ENCODE data around the gene TMUB1.
"Not testable (repeated sequence)": the region's sequence is repeated elsewhere in the genome, so short reads cannot be mapped to it uniquely, and the experiment has no call there.

TMUB1 gene

DNA sequence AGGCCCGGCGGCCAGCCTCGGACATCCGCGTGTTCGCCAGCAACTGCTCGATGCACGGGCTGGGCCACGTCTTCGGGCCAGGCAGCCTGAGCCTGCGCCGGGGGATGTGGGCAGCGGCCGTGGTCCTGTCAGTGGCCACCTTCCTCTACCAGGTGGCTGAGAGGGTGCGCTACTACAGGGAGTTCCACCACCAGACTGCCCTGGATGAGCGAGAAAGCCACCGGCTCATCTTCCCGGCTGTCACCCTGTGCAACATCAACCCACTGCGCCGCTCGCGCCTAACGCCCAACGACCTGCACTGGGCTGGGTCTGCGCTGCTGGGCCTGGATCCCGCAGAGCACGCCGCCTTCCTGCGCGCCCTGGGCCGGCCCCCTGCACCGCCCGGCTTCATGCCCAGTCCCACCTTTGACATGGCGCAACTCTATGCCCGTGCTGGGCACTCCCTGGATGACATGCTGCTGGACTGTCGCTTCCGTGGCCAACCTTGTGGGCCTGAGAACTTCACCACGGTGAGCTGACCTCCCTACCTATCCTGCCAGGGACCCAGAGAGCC is 34.3 kb downstream of the TMUB1 start:
- DNase-seq, result no peak

- DNase-seq, result no peak
These were observed 35.1 kb downstream of the TMUB1 start, which contains the start of gene ASIC3 for GRCh38 chr7:151047976-151048815. TSS of gene ASIC3 (plus strand) at chr7:151048531. CDS start at chr7:151048886, 355 bp downstream.

- no peak for DNase-seq
These were observed 36.4 kb downstream of the TMUB1 start for GRCh38 chr7:151046603-151047573.

- no peak for DNase-seq
These were observed 37.3 kb downstream of the TMUB1 start for GRCh38 chr7:151045967-151046366.

DNA sequence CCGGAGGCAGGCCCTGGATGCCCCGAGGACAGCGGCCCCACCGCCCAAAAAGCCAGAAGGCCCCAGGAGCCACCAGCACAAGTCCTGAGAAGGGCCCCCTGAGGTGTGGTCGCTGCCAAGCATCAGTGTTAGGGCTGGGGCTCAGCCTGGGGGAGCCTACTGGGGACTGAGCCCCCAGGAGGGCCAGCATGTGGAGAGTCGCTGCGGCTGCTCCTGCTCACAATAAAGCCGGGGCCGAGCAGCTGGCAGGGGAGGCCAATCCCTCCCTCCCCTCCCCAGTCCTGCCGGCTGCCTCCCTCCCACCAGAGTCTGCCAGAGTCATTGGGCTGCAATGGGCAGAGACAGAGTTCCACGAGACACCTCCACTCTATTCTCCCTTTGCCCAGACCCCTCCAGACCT is 38.0 kb downstream of the TMUB1 start:
- no peak for DNase-seq

DNA sequence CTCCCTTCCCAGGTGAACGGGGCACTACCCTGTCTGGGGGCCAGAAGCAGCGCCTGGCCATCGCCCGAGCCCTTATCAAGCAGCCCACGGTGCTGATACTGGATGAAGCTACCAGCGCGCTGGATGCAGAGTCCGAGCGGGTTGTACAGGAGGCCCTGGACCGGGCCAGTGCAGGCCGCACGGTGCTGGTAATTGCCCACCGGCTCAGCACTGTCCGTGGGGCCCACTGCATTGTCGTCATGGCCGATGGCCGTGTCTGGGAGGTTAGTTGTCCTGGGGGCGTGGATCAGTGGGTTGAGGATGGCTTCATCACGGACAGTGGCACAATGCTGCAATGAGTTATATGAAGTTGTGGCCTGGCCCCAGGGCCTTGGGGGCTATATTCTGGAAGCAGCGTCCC is 39.3 kb downstream of the TMUB1 start:
- DNase-seq, result no peak

- not testable (repeated sequence) for DNase-seq
These were observed 39.8 kb downstream of the TMUB1 start for GRCh38 chr7:151043449-151043848.

GRCh38 chr7:151040616-151041375 is 42.5 kb downstream of the TMUB1 start:
- no peak for DNase-seq

- DNase-seq, result no peak
These were observed 43.3 kb downstream of the TMUB1 start for GRCh38 chr7:151039850-151040548.

DNA sequence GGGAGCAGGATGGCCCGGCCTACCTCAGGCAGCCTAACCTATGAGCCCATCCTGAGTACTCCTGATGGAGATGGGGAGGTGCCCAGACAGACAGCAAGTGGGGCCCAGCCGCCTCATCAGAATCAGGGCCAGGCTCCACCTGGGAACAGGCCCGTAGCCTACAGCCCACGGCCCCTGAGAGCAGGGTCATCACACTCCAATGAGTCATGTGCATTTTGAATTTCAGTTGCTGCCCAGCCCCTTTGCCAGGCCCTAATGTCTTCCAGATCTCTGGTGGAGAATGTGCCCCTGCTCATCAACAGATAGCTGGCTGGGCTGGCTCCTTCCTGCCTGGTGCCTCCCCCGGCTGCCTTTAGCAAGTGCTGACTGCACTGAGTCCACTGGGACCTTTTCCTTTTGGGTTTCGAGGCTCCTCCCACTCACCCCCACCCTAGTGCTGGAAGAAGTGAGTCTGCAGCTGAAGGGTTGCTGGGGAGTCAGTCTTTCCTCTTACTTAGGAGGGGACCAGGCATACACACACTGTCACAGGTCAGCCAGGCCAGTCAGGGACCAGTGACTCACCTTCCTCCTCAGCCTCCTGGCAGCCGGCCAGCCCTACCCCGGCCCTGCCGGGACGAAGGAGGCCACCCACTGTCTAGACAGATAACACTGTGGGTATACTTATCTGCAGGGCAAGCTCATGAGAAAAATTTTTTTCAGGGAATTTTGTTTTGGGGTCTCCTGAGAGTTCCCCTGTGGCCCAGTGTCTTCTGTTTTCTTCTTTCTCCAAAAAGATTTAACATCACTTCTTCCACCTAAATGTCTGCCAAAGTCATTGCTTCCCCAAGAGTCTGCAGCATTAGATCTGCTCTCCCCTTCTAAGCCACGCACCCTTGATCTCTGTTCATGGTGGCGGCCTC is 44.1 kb downstream of the TMUB1 start:
- DNase-seq, result peak in 2 of 4 experiments; percentile 34 to 53

- DNase-seq, result no peak
These were observed 47.4 kb downstream of the TMUB1 start for GRCh38 chr7:151035902-151036301.

GRCh38 chr7:151035026-151035717 is 48.1 kb downstream of the TMUB1 start:
- no peak for DNase-seq

GRCh38 chr7:151034312-151035025 is 48.8 kb downstream of the TMUB1 start:
- DNase-seq, result no peak

- DNase-seq, result no peak
These were observed 49.4 kb downstream of the TMUB1 start for GRCh38 chr7:151033864-151034249.

GRCh38 chr7:151032936-151033863 is 50.1 kb downstream of the TMUB1 start:
- DNase-seq, result no peak
